ENCODE results near the gene MITF. TPM values are rescaled to one million over a fixed set of nuclear protein-coding genes. Genes with fewer than 3 reads are reported as not detected.

MITF gene
- total RNA-seq, 2 donors from 2014 or later, result 9.3 to 12.2 TPM

GRCh38 chr3:69764861-69765260 lies 25.6 kb downstream of the MITF start:
- peak; percentile 42 for ATAC-seq
- Histone ChIP-seq H3K36me3 (replicated peaks in 1 of 2; ENCODE audit: insufficient read depth in 1 of 2, low read depth in 2 of 2) (no peaks in the 10 kb centered on the region), H3K4me1 (peaks cover 45% of the 10 kb centered on the region), H3K9me3 (no peaks in the 10 kb centered on the region), H3K27me3 (no peaks in the 10 kb centered on the region), H3K27ac (peak overlapping the region in 1 of 4 donors; percentile 46), H3K4me3 (no peak overlapping the region)
- no peak for TF ChIP-seq POLR2A (IDR thresholded peaks at IDR 0.05)
- no peak for TF ChIP-seq CTCF (IDR thresholded peaks at IDR 0.05)
- peak in 1 of 4 donors; percentile 16 for DNase-seq
- intact Hi-C loops (cut with DNase I), result no loop called here
- 28 to 34% methylated on average over 3 of the region's 3 CpGs for WGBS, 2 donors

- Histone ChIP-seq H3K36me3 (replicated peaks in 1 of 2; ENCODE audit: insufficient read depth in 1 of 2, low read depth in 2 of 2) (no peaks in the 10 kb centered on the region), H3K4me1 (peaks cover 49% of the 10 kb centered on the region), H3K9me3 (no peaks in the 10 kb centered on the region), H3K4me3 (no peak overlapping the region), H3K27ac (no peak overlapping the region), H3K27me3 (no peaks in the 10 kb centered on the region)
- DNase-seq (no peak), ATAC-seq (no peak)
- TF ChIP-seq CTCF (IDR thresholded peaks at IDR 0.05), result no peak
- no peak for TF ChIP-seq POLR2A (IDR thresholded peaks at IDR 0.05)
- WGBS, 2 donors, result 61 to 91% methylated on average over 3 of the region's 3 CpGs
- intact Hi-C loops (cut with DNase I), result no loop called here
These were observed 27.4 kb downstream of the MITF start for GRCh38 chr3:69766638-69767037.

- TF ChIP-seq POLR2A (IDR thresholded peaks at IDR 0.05) (no peak), CTCF (IDR thresholded peaks at IDR 0.05) (no peak)
- Histone ChIP-seq H3K36me3 (replicated peaks in 1 of 2; ENCODE audit: insufficient read depth in 1 of 2, low read depth in 2 of 2) (no peaks in the 10 kb centered on the region), H3K4me1 (peaks cover 40% of the 10 kb centered on the region), H3K9me3 (no peaks in the 10 kb centered on the region), H3K4me3 (no peak overlapping the region), H3K27ac (no peak overlapping the region), H3K27me3 (no peaks in the 10 kb centered on the region)
- 80 to 81% methylated on average over 5 of the region's 5 CpGs for WGBS, 2 donors
- intact Hi-C loops (cut with DNase I), result no loop called here
- DNase-seq, result peak in 1 of 4 donors; percentile 15
- ATAC-seq, result no peak
These were observed 28.3 kb downstream of the MITF start for GRCh38 chr3:69767571-69767970.

DNA sequence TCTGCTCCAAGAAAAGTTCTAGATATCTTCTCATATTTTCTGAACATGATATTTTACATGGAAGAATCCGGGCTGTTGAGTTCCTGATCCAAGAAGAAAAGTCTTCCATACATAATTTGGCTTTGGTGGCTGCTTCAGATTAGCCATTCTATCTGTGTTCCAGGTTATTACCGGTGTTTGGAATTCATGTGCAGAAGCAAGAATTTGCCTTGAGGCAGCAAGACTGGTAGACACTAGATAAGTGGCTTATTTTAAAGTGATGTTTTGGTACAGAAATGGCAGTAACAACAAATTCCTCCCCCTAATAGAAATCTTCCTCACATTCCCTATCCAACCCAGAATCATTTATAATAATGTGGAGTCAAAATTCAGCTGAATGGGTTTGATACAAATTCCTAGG lies 29.2 kb downstream of the MITF start:
- DNase-seq (no peak), ATAC-seq (no peak)
- H3K36me3 ChIP-seq (replicated peaks in 1 of 2; ENCODE audit: insufficient read depth in 1 of 2, low read depth in 2 of 2), result no peaks in the 10 kb centered on the region
- intact Hi-C loops (cut with DNase I), result no loop called here
- TF ChIP-seq POLR2A (IDR thresholded peaks at IDR 0.05), result no peak
- no peaks in the 10 kb centered on the region for H3K27me3 ChIP-seq
- H3K4me3 ChIP-seq, result no peak overlapping the region
- H3K27ac ChIP-seq, result no peak overlapping the region
- H3K4me1 ChIP-seq, result peaks cover 31% of the 10 kb centered on the region
- 86 to 93% methylated on average over 2 of the region's 2 CpGs for WGBS, 2 donors
- H3K9me3 ChIP-seq, result no peaks in the 10 kb centered on the region

GRCh38 chr3:69770219-69770618 lies 31.0 kb downstream of the MITF start:
- TF ChIP-seq CTCF (IDR thresholded peaks at IDR 0.05) (no peak), POLR2A (IDR thresholded peaks at IDR 0.05) (no peak)
- H3K27ac ChIP-seq, result peak overlapping the region in 1 of 4 donors; percentile 36
- intact Hi-C loops (cut with DNase I), result no loop called here
- peak; percentile 78 for ATAC-seq
- DNase-seq, result no peak
- peaks cover 15% of the 10 kb centered on the region for H3K4me1 ChIP-seq
- H3K4me3 ChIP-seq, result no peak overlapping the region
- no peaks in the 10 kb centered on the region for H3K9me3 ChIP-seq
- H3K36me3 ChIP-seq (replicated peaks in 1 of 2; ENCODE audit: insufficient read depth in 1 of 2, low read depth in 2 of 2), result no peaks in the 10 kb centered on the region
- no peaks in the 10 kb centered on the region for H3K27me3 ChIP-seq
